Smooth muscle cell (in vitro differentiated cells): ENCODE measurements around the gene ZNF521. TPM values are rescaled to one million over a fixed set of nuclear protein-coding genes. Genes with fewer than 3 reads are reported as not detected.

Source experiments
- DNase-seq: peaks from one replicate; lab custom pipeline; 2025; ENCODE audit not compliant: unreplicated experiment; lab: John Stamatoyannopoulos, UW
- H2AFZ ChIP-seq: fragments of 200-600 bp; sonication (generic); 2 replicates; pipeline ENCODE4 v1.6.0; 2016; ENCODE audit warnings: antibody characterized with exemption, low read depth, mild to moderate bottlenecking
- H3F3A ChIP-seq: fragments of 200-600 bp; sonication (generic); 2 replicates; pipeline ENCODE4 v1.6.0; 2017; ENCODE audit warnings: antibody characterized with exemption, low read depth
- H3K27ac ChIP-seq: fragments of 200-600 bp; sonication (generic); 2 replicates; pipeline ENCODE4 v1.5.1; 2016; ENCODE audit warnings: low read depth, mild to moderate bottlenecking
- H3K27me3 ChIP-seq: fragments of 200-600 bp; sonication (generic); 2 replicates; pipeline ENCODE4 v1.6.1; 2016; ENCODE audit warnings: low read depth, mild to moderate bottlenecking
- H3K36me3 ChIP-seq: fragments of 200-600 bp; sonication (generic); 2 replicates; pipeline ENCODE4 v1.5.1; 2016; ENCODE audit warnings: low read depth
- H3K4me1 ChIP-seq: fragments of 200-600 bp; sonication (generic); 2 replicates; pipeline ENCODE4 v1.5.1; 2016; ENCODE audit warnings: low read depth
- H3K4me2 ChIP-seq: fragments of 200-600 bp; sonication (generic); 2 replicates; pipeline ENCODE4 v1.6.0; 2016; ENCODE audit warnings: mild to moderate bottlenecking
- H3K4me3 ChIP-seq: fragments of 200-600 bp; sonication (generic); 2 replicates; pipeline ENCODE4 v1.5.1; 2016; ENCODE audit warnings: mild to moderate bottlenecking
- H3K79me2 ChIP-seq: fragments of 200-600 bp; sonication (generic); 2 replicates; pipeline ENCODE4 v1.6.0; 2016; ENCODE audit warnings: low read depth, mild to moderate bottlenecking
- H3K9ac ChIP-seq: fragments of 200-600 bp; sonication (generic); 2 replicates; pipeline ENCODE4 v1.6.0; 2016; ENCODE audit warnings: low read depth
- H3K9me3 ChIP-seq: fragments of 200-600 bp; sonication (generic); replicated peaks from 2 replicates; pipeline ENCODE4 v1.5.1; 2016; ENCODE audit warnings: low read depth
- H4K20me1 ChIP-seq: fragments of 200-600 bp; sonication (generic); 2 replicates; pipeline ENCODE4 v1.6.0; 2016; ENCODE audit warnings: low read depth
- WGBS: methylation state at CpG from one replicate; pipeline ENCODE4 v1.1.7; 2016; ENCODE audit warnings: low lambda C conversion rate; 5-methylcytosine and 5-hydroxymethylcytosine counted together
- polyA plus RNA-seq: library from polyadenylated mRNA; unstranded; fragments of >200 nt; fragmentation: Nextera tagmentation; extraction: Ambion mirVana; gene quantifications from 2 replicates; pipeline ENCODE4 v1.2.1, GENCODE V29; 2016
- total RNA-seq: library from RNA; depleted of rRNA; stranded (reverse); fragments of >200 nt; gene quantifications from 2 replicates; pipeline ENCODE4 v1.2.3, GENCODE V29; 2014
- TF ChIP-seq, protein P1 (sequence below): fragments of 200-600 bp; sonication (generic); IDR thresholded peaks from 2 replicates; pipeline ENCODE4 v1.5.1; 2017; ENCODE audit warnings: borderline replicate concordance, mild to moderate bottlenecking, antibody characterized with exemption; ENCODE audit not compliant: insufficient read depth, poor library complexity, severe bottlenecking

ZNF521 gene
- total and polyA plus RNA-seq, 2 experiments from 2014 or later, result 19.9 to 36.4 TPM

DNA sequence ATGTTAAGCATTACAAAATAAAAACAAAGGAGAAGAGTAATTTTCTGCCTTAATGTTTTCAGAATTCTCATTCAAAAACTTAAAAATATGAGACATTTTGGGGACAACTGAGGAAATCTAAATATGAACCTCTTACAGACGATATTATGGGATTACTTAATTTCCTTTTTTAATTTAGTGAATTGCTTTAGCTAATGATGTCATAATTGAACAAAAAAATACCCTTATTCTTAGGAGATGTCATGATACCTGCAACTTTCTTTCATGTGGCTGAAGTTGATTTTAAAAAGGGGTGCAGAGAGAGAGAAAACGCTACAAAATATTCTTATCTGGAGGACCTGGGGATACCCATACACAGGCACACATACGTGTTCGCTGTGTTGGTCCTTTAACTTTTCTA is 129.3 kb downstream of the ZNF521 start:
- H3F3A ChIP-seq, result no peaks in the 10 kb centered on the region
- WGBS, result 97% methylated on average over 4 of the region's 4 CpGs
- H3K4me1 ChIP-seq, result peaks cover 10% of the 10 kb centered on the region
- H3K36me3 ChIP-seq, result no peaks in the 10 kb centered on the region
- H3K4me2 ChIP-seq, result no peak overlapping the region
- H3K4me3 ChIP-seq, result no peak overlapping the region
- no peaks in the 10 kb centered on the region for H3K9me3 ChIP-seq
- H3K27ac ChIP-seq, result no peak overlapping the region
- no peak overlapping the region for H2AFZ ChIP-seq
- TF ChIP-seq, protein P1, sequence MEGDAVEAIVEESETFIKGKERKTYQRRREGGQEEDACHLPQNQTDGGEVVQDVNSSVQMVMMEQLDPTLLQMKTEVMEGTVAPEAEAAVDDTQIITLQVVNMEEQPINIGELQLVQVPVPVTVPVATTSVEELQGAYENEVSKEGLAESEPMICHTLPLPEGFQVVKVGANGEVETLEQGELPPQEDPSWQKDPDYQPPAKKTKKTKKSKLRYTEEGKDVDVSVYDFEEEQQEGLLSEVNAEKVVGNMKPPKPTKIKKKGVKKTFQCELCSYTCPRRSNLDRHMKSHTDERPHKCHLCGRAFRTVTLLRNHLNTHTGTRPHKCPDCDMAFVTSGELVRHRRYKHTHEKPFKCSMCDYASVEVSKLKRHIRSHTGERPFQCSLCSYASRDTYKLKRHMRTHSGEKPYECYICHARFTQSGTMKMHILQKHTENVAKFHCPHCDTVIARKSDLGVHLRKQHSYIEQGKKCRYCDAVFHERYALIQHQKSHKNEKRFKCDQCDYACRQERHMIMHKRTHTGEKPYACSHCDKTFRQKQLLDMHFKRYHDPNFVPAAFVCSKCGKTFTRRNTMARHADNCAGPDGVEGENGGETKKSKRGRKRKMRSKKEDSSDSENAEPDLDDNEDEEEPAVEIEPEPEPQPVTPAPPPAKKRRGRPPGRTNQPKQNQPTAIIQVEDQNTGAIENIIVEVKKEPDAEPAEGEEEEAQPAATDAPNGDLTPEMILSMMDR, result no peak
- H4K20me1 ChIP-seq, result peaks cover 46% of the 10 kb centered on the region
- no peak for DNase-seq
- H3K27me3 ChIP-seq, result no peaks in the 10 kb centered on the region
- H3K9ac ChIP-seq, result no peak overlapping the region
- peaks cover 5% of the 10 kb centered on the region for H3K79me2 ChIP-seq

DNA sequence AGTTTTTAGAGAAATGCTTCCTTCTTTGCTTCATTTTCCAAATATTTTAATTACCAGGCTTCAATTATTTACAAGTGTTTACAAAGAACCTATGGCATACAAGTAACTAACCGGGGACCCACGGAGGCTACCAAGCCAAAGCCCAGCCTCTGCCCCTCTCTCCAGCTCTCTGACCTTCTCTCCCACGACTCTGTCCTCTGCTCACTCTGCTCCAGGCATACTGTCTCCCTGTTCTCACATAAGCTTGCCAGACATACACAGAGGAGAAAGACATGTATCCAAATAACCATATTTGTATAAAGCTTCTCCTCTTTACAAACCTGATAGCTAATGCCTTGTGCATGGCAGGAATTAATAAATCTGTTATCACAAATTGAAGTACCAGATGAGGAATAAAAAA is 141.3 kb downstream of the ZNF521 start:
- Histone ChIP-seq H3F3A (no peaks in the 10 kb centered on the region), H3K27me3 (no peaks in the 10 kb centered on the region), H3K9ac (no peak overlapping the region), H3K79me2 (no peaks in the 10 kb centered on the region), H3K36me3 (no peaks in the 10 kb centered on the region), H3K4me3 (no peak overlapping the region), H2AFZ (no peak overlapping the region), H3K27ac (no peak overlapping the region), H3K4me1 (no peaks in the 10 kb centered on the region), H4K20me1 (peaks cover 41% of the 10 kb centered on the region), H3K9me3 (no peaks in the 10 kb centered on the region), H3K4me2 (no peak overlapping the region)
- 95% methylated on average over 3 of the region's 3 CpGs for WGBS
- TF ChIP-seq, protein P1, result no peak
- no peak for DNase-seq

DNA sequence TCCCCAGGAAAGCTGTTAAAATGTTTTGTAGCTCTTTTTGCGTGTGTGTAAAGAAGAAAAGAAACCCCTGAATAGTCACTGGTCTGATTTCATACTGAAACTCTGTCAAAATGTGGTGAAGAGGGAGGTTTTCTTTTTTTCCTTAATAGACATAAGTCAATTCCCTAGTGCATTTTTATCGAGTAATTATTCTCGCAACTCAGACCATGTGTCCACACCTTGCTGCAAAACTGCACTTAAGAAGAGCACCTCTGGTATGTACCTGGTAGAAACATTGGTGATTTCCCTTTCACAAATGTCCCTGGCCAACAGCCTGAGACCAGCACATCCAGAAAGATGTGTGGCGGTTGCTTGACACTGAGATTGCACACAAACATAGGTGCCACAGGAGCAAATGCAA is 159.9 kb downstream of the ZNF521 start:
- no peaks in the 10 kb centered on the region for H3K4me1 ChIP-seq
- no peaks in the 10 kb centered on the region for H3K79me2 ChIP-seq
- H3K27ac ChIP-seq, result no peak overlapping the region
- H3F3A ChIP-seq, result no peaks in the 10 kb centered on the region
- H3K9me3 ChIP-seq, result no peaks in the 10 kb centered on the region
- peaks cover 40% of the 10 kb centered on the region for H4K20me1 ChIP-seq
- DNase-seq, result no peak
- no peak overlapping the region for H3K4me3 ChIP-seq
- H3K36me3 ChIP-seq, result no peaks in the 10 kb centered on the region
- WGBS, result 90% methylated on average over 4 of the region's 4 CpGs
- no peak overlapping the region for H3K9ac ChIP-seq
- TF ChIP-seq, protein P1, result no peak
- H2AFZ ChIP-seq, result no peak overlapping the region
- H3K4me2 ChIP-seq, result no peak overlapping the region
- H3K27me3 ChIP-seq, result no peaks in the 10 kb centered on the region

DNA sequence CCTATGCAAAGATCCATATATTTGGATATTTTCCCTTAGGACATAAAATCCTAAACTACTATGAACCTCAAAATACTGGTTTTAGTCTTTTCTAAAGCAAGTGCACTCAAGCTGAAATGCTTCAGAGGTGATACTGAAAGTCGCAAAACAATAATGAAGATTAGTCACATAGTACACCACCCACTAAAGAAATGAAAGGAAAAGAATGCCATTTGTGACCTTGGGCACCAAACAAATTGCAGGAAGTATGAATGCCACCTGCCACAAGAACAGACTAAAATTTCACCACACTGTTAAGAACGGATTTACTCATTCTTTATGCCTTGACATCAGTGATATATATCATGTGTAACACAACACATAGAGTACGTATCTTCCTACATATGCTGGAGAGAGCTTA is 161.5 kb downstream of the ZNF521 start:
- no peak overlapping the region for H3K4me3 ChIP-seq
- H3K9ac ChIP-seq, result no peak overlapping the region
- H3K27me3 ChIP-seq, result no peaks in the 10 kb centered on the region
- WGBS, result 89% methylated on average over 3 of the region's 3 CpGs
- TF ChIP-seq, protein P1, result no peak
- no peaks in the 10 kb centered on the region for H3K4me1 ChIP-seq
- H3K36me3 ChIP-seq, result no peaks in the 10 kb centered on the region
- peaks cover 38% of the 10 kb centered on the region for H4K20me1 ChIP-seq
- H3K27ac ChIP-seq, result no peak overlapping the region
- H3F3A ChIP-seq, result no peaks in the 10 kb centered on the region
- H3K79me2 ChIP-seq, result no peaks in the 10 kb centered on the region
- no peaks in the 10 kb centered on the region for H3K9me3 ChIP-seq
- no peak overlapping the region for H3K4me2 ChIP-seq
- DNase-seq, result no peak
- H2AFZ ChIP-seq, result no peak overlapping the region
